C4-2B (cell line): ENCODE measurements around the gene SCAP.
"Not testable (repeated sequence)": the region's sequence is repeated elsewhere in the genome, so short reads cannot be mapped to it uniquely, and the experiment has no call there.

Experiments used
- CTCF ChIP-seq: fragments of 450-650 bp; conservative IDR thresholded peaks from 2 replicates; pipeline ENCODE4 v1.5.1; 2017; ENCODE audit warnings: mild to moderate bottlenecking
- ZFX ChIP-seq: fragments of 450-650 bp; IDR thresholded peaks from 2 replicates; pipeline ENCODE4 v1.6.1; 2017

- not testable (repeated sequence) for TF ChIP-seq CTCF, ZFX
Observed at GRCh38 chr3:47505267-47505666, 29.5 kb upstream of the SCAP start.
